Measurements from ENCODE around the gene CDIPT. TPM values are rescaled to one million over a fixed set of nuclear protein-coding genes. Genes with fewer than 3 reads are reported as not detected.

The CDIPT gene
- total RNA-seq, 1 donor from 2014 or later = 75.4 TPM

DNA sequence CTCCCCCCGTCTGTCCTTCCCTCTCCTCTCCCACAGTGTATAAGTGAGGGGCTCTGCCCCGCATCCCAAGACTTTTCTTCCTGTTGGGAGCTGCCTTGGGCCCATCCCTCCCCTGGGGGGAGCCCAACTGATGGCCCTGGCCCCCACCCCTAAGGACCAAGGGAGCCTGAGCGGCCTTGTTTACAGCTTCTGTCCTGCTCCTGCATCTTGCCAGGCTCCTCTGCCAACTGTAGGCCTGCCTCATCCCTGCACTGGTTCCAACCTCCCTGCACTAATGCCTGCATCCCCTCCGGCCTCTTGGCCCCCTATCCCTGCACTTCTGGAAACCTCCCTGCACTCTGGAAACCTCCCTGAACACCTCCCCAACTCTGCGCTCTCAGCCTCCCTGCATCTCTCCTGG lies 48.4 kb downstream of the CDIPT start:
- peaks cover 31% of the 10 kb centered on the region for H3K36me3 ChIP-seq
- H3K27me3 ChIP-seq (ENCODE audit: low read depth) = no peaks in the 10 kb centered on the region
- DNase-seq (no peak), ATAC-seq (no peak)
- TF ChIP-seq, protein P1, sequence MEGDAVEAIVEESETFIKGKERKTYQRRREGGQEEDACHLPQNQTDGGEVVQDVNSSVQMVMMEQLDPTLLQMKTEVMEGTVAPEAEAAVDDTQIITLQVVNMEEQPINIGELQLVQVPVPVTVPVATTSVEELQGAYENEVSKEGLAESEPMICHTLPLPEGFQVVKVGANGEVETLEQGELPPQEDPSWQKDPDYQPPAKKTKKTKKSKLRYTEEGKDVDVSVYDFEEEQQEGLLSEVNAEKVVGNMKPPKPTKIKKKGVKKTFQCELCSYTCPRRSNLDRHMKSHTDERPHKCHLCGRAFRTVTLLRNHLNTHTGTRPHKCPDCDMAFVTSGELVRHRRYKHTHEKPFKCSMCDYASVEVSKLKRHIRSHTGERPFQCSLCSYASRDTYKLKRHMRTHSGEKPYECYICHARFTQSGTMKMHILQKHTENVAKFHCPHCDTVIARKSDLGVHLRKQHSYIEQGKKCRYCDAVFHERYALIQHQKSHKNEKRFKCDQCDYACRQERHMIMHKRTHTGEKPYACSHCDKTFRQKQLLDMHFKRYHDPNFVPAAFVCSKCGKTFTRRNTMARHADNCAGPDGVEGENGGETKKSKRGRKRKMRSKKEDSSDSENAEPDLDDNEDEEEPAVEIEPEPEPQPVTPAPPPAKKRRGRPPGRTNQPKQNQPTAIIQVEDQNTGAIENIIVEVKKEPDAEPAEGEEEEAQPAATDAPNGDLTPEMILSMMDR (IDR thresholded peaks at IDR 0.05) = no peak
- peak overlapping the region; percentile 78 for H3K4me3 ChIP-seq
- intact Hi-C loops (cut with DNase I) = no loop called here
- no peak overlapping the region for H3K27ac ChIP-seq
- H3K4me1 ChIP-seq = peaks cover 68% of the 10 kb centered on the region
- H3K9me3 ChIP-seq = no peaks in the 10 kb centered on the region

DNA sequence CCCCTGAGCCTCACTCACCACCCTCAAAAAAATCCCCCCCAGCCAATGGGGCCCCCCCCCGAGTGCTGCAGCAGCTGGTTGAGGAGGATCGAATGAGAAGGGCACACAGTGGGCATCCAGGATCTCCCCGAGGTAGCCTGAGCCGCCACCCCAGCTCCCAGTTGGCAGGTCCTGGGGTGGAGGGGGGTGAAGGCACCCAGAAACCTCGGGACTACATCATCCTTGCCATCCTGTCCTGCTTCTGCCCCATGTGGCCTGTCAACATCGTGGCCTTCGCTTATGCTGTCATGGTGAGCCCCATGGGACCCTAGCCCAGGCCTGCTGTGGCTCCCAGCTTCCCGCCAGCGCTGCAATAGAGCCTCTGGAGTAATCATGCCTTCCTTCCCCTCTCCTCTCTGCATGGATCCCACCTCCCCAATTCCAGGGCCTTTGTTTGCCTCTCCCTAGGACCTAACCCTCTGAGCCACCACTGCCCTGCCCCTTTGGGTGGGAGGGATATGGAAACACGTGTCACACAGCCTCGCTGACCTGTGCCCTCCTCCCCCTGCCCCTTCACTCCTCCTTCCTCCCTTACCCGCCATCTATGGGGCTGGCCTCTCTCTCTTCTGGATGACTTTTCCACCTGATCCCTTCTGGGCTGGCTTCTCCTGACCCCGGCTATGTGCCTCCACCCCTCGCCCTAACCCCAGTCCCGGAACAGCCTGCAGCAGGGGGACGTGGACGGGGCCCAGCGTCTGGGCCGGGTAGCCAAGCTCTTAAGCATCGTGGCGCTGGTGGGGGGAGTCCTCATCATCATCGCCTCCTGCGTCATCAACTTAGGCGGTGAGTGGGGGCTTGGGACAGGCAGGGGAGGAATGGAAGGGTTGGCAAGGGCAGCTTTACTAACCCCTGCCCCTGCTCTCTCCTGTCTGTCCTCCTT lies 49.1 kb downstream of the CDIPT start:
- Histone ChIP-seq H3K36me3 (peaks cover 31% of the 10 kb centered on the region), H3K9me3 (no peaks in the 10 kb centered on the region), H3K4me3 (no peak overlapping the region), H3K4me1 (peaks cover 68% of the 10 kb centered on the region), H3K27ac (no peak overlapping the region), H3K27me3 (ENCODE audit: low read depth) (no peaks in the 10 kb centered on the region)
- DNase-seq (no peak), ATAC-seq (no peak)
- intact Hi-C loops (cut with DNase I) = no loop called here
- TF ChIP-seq, protein P1 (IDR thresholded peaks at IDR 0.05) = no peak

DNA sequence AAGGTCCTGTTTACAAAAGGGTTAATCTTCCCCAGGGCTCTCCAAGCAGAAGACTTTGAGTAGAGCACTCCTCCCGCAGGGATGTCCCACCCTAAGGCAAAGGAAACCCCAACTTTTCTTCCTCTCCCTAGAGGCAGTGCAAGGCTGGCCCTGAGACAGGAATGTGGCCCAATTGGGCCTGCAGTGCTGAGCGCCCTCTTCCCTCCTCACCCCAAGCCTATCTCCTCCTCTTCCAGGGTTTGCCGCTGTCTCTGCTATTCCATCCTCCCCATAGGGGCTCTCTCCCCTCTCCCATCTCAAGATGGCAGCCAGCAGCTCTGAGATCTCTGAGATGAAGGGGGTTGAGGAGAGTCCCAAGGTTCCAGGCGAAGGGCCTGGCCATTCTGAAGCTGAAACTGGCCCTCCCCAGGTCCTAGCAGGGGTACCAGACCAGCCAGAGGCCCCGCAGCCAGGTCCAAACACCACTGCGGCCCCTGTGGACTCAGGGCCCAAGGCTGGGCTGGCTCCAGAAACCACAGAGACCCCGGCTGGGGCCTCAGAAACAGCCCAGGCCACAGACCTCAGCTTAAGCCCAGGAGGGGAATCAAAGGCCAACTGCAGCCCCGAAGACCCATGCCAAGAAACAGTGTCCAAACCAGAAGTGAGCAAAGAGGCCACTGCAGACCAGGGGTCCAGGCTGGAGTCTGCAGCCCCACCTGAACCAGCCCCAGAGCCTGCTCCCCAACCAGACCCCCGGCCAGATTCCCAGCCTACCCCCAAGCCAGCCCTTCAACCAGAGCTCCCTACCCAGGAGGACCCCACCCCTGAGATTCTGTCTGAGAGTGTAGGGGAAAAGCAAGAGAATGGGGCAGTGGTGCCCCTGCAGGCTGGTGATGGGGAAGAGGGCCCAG lies 50.0 kb downstream of the CDIPT start:
- Histone ChIP-seq H3K27ac (peak overlapping the region; percentile 31), H3K36me3 (peaks cover 27% of the 10 kb centered on the region), H3K4me3 (peak overlapping the region; percentile 61), H3K9me3 (no peaks in the 10 kb centered on the region), H3K27me3 (ENCODE audit: low read depth) (no peaks in the 10 kb centered on the region), H3K4me1 (peaks cover 68% of the 10 kb centered on the region)
- intact Hi-C loops (cut with DNase I) = no loop called here
- ATAC-seq (no peak), DNase-seq (no peak)
- TF ChIP-seq, protein P1 (IDR thresholded peaks at IDR 0.05) = no peak

DNA sequence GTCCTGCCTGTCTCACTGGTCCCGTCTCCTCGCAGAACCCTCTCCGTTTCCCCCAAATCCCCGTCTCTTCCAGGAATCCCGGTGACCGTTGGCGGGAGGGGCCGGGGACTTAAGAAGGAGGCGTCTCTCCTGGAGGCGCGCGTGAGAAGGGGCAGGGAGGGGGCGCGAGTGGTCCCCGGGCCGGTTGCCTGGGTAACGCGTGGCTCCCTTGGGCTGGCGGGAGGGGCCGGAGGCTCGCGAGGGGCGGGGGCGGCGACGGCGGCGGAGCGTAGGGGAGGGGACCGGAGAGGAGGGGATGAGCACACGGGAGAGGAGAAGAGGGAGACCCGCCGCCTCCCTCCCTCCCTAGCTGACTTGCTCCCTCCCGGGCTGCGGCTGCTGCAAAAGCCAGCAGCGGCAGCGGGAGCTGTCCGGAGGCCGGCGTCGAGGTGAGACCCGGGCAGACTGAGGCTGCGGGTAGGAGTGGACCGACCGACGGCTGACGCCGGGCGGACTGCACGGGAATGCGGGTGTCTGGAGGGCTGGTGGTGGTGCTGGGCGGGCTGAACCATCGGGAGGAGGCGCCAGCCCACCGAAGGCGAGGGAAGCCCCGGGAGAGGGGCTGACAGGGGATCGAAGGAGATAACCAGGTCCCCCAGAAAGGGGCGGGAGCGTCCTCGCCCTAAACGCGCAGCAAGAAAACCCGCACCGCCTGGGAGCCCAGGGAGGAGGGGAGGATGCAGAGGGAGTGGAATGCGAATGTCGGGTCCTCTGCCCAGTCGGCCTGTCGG lies 50.9 kb downstream of the CDIPT start, which contains the start of gene PRRT2:
Gene PRRT2, plus strand, starts transcription at position 298 of the 770 bp plus-strand sequence. CDS start 862 bp downstream, outside the sequence.
- intact Hi-C loops (cut with DNase I) = no loop called here
- peak; percentile 73 for DNase-seq
- Histone ChIP-seq H3K4me3 (peak within 1 kb of the TSS; percentile 61), H3K9me3 (no peaks in the 10 kb centered on the region), H3K4me1 (peaks cover 65% of the 10 kb centered on the region), H3K36me3 (peaks cover 21% of the 10 kb centered on the region), H3K27me3 (ENCODE audit: low read depth) (no peaks in the 10 kb centered on the region), H3K27ac (peak within 1 kb of the TSS; percentile 80)
- ATAC-seq = no peak
- TF ChIP-seq, protein P1 (IDR thresholded peaks at IDR 0.05) = no peak
